ENCODE data around the gene ORAI3. TPM values are rescaled to one million over a fixed set of nuclear protein-coding genes. Genes with fewer than 3 reads are reported as not detected.

The ORAI3 gene
- total and polyA plus RNA-seq, 2 of the 13 experiments (the other 11 are each of a cell fraction or from before 2014, with no cell fraction given), result 11.4 to 32.0 TPM

- TF ChIP-seq ZNF142 (CRISPR knock-in tag; IDR thresholded peaks at IDR 0.05) (peak; percentile 87), RBM39 (IDR thresholded peaks at IDR 0.05; ENCODE audit: low read depth, low read length, poor library complexity, severe bottlenecking) (peak; percentile 39), ZNF580 (CRISPR knock-in tag; IDR thresholded peaks at IDR 0.05; ENCODE audit: borderline replicate concordance, low read depth) (no peak), HNF4G (IDR thresholded peaks at IDR 0.05; ENCODE audit: borderline replicate concordance, low read depth, low read length) (no peak), HNF4G (CRISPR knock-in tag; IDR thresholded peaks at IDR 0.05; ENCODE audit: borderline replicate concordance, low read depth) (0 out of 2 replicates have a peak, but pooled peaks have one; percentile 17), HOXA3 (CRISPR knock-in tag; IDR thresholded peaks at IDR 0.05) (peak; percentile 71), KDM5A (IDR thresholded peaks at IDR 0.05; ENCODE audit: borderline replicate concordance, low read length) (peak; percentile 31; the same call in 1 of the 2 replicates), KLF15 (CRISPR knock-in tag; IDR thresholded peaks at IDR 0.05; ENCODE audit: borderline replicate concordance) (peak; percentile 57; the same call in 1 of the 2 replicates), NFAT5 (CRISPR knock-in tag; IDR thresholded peaks at IDR 0.05) (no peak), ZNF724P (CRISPR knock-in tag; IDR thresholded peaks at IDR 0.05; ENCODE audit: borderline replicate concordance) (peak; percentile 70; the same call in 1 of the 2 replicates), MIXL1 (CRISPR knock-in tag; IDR thresholded peaks at IDR 0.05) (no peak), ZBTB39 (CRISPR knock-in tag; IDR thresholded peaks at IDR 0.05) (0 out of 2 replicates have a peak, but pooled peaks have one; percentile 25), TAF15 (IDR thresholded peaks at IDR 0.05; ENCODE audit: low read depth, low read length, poor library complexity, severe bottlenecking) (no peak)
These were observed at the start of gene ORAI3 (continued) for GRCh38 chr16:30948667-30949649.
